GM10248 (cell line): ENCODE measurements around the gene ANXA7.

ENCODE experiments used
- CTCF ChIA-PET: fragments of 300-600 bp; sonication (Branson Sonifier 250); formaldehyde crosslinking; extraction: SDS; loops from one replicate; lab custom pipeline; 2021; ENCODE audit warnings: antibody characterized with exemption; lab: Yijun Ruan, JAX
- POLR2A ChIA-PET: fragments of 350-650 bp; sonication (Branson Sonifier 250); formaldehyde crosslinking; extraction: SDS; loops from one replicate; lab custom pipeline; 2020; ENCODE audit warnings: antibody characterized with exemption; lab: Yijun Ruan, JAX
- DNase-seq: peaks from one replicate; pipeline ENCODE4 v3.0.0; 2012; ENCODE audit errors: extremely low spot score
- CTCF ChIP-seq: IDR thresholded peaks from 2 replicates; pipeline ENCODE4 v1.5.1; 2012; ENCODE audit warnings: mild to moderate bottlenecking, low read depth; ENCODE audit errors: extremely low read depth, missing control alignments, control extremely low read depth

The ANXA7 gene

DNA sequence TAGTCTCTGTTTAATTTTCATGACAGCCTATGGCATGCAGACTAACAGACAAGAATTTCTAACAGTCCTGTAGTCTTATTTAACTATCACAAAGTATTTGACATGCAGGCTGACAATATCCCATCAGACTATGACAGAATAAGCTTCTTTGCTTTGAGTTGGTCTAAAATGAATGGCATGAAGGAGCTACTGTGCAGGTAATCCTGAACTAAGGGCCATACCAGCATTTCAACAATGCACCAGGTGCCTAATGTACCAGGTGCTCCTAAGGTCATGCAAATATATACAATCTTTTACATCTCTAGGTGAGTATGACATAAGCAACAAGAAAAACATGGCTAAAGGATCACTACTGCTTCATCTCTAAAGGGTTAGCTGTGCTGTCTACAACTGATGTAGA is 33.1 kb upstream of the ANXA7 start:
- TF ChIP-seq CTCF: no peak
- ChIA-PET POLR2A (no interaction called here), CTCF (no interaction called here)
- DNase-seq: no peak

- ChIA-PET CTCF (interaction anchor here (0.6 to 1.0 kb wide), 3 partner anchors 9 to 25 kb away, joined by 3 read pairs; no protein-coding TSS in a partner anchor), POLR2A (no interaction called here)
- no peak for DNase-seq
- no peak for TF ChIP-seq CTCF
Observed at GRCh38 chr10:73444457-73444856, 30.6 kb upstream of the ANXA7 start.

DNA sequence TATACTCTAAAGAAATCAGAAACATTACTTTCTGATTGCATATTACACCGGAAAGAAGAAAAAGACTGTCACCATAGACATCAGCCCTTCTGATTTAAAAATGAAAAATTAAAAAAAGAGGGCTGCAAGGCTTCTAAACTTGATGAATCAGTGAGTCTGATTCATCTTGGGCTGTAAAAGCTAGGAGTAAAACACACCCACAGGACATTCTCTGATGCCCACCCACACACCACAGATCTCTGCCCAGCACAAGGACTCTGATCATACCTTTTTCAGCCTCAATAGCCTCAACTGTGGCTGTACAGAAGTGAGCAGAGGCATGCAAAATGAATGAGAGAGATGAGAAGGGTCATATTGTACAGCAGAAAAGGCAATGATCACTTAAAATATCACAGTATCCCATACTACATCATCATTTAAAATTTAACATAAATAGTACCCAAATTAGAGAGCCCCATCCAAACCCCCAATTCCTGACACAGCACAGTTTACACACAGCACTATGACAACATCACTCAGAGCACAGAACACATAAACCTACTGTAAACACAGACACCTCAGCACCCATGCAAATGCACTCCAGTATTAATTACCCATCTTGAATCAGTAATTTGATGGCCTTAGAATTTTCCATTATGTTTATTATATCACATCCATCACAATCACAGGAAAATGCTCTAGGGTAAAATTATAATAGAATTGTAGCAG is 25.9 kb upstream of the ANXA7 start:
- TF ChIP-seq CTCF: no peak
- POLR2A ChIA-PET: no interaction called here
- DNase-seq: no peak
- CTCF ChIA-PET: no interaction called here

DNA sequence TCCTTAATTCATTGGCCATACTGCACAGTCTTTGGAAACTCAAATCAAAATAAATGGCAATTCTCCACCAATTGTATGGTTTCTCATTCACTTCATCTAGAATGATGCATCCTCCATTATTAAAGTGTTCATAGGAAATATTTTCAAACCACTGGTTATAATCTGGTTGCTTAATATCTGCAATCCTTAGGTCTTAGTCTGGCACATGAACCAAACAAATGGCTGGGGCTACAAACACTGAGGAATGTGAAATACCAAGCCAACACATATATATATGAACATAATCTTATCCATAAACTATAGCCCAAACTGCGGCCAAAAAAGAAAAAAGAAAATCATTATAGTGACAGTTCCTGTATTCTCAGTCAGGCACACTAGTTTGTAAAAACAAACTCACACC is 25.2 kb upstream of the ANXA7 start:
- CTCF ChIA-PET: no interaction called here

DNA sequence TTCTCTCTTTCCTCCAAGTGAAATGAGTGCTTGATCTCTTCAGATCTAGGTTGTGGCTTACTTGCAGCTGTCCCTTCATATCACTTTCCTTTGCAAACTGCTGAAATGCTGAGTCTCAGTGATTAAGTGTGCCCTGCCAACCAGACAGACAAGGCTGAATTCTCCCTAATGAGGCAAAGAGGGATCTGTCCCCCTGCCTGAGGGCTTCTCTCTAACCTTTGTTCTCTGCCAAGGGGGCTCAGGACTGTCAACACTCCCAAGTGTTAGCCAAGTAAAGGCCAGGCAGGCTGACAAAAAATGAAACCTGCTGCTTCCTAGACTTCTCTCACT is 19.6 kb upstream of the ANXA7 start, which contains the start of gene MSS51:
Gene MSS51 (minus strand): TSS at position 24 of the 330 bp plus-strand sequence. CDS start 5,277 bp downstream, outside the sequence.
- DNase-seq: no peak
- no peak for TF ChIP-seq CTCF
- CTCF ChIA-PET: interaction anchor here (1.2 to 1.7 kb wide), 2 partner anchors 35 to 170 kb away, joined by 3 read pairs; no protein-coding TSS in a partner anchor
- POLR2A ChIA-PET: no interaction called here

More for the DNA sequence above, 25.2 kb upstream of the ANXA7 start:
- no peak for TF ChIP-seq CTCF
- POLR2A ChIA-PET: no interaction called here
- no peak for DNase-seq

DNA sequence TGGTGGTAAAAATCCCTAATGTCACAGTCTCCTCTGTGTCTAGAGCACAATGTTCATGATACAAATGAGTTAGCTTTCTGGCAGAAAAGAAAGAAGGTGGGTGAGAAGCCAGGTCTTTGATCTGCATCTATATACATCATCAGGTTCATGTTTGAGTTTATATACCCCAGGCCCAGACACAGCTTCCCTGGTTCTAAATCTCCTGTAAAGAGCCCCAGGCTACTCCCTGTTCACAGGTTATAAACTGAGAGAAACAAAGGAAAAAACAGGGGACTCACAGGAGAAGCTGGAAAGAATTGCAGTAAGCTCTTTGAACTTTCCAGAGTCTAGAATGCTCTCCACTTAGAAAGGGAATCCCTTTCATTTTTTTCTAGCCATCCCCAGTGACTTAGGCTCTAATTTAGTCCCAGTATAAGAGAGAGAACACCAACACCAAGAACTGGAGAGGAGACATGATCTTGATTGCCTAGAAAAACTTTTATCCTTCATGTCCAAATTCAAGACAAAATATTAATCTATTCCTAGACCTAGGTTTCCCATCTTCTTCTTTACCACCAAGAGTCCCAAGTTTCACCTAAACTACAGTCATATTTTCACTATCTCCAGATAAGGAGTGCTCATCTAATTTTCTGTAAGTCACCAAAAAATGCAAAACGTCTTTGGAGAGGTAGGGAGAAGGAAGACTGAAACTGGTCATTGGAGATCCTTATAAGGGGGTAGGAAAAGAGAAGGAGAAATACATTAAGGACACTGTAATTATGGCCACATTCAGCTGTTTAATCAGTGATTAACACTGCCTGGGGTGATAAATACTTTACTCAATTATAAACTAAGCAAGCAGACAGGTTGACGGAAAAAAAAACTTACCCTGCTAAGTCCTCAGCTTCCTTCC is 19.0 kb upstream of the ANXA7 start:
- POLR2A ChIA-PET: no interaction called here
- CTCF ChIA-PET: interaction anchor here (1.2 to 1.7 kb wide), 3 partner anchors 11 to 169 kb away, joined by 3 read pairs; no protein-coding TSS in a partner anchor
- no peak for TF ChIP-seq CTCF

More for the DNA sequence above, 19.0 kb upstream of the ANXA7 start:
- DNase-seq: no peak
